HEK293T (cell line): ENCODE data around the gene HPRT1.

Experiments used
- ARNT ChIP-seq: fragments of 450-650 bp; IDR thresholded peaks from 2 replicates; pipeline ENCODE4 v1.6.1; 2017; ENCODE audit warnings: mild to moderate bottlenecking
- BHLHE40 ChIP-seq: fragments of 450-650 bp; IDR thresholded peaks from 2 replicates; pipeline ENCODE4 v1.6.1; 2016; ENCODE audit warnings: mild to moderate bottlenecking, moderate library complexity, borderline replicate concordance
- ELF4 ChIP-seq: fragments of 450-650 bp; IDR thresholded peaks from 2 replicates; pipeline ENCODE4 v1.6.1; 2017; ENCODE audit warnings: antibody characterized with exemption
- FOXA1 ChIP-seq: fragments of 450-650 bp; IDR thresholded peaks from 2 replicates; pipeline ENCODE4 v1.6.1; 2016; ENCODE audit warnings: mild to moderate bottlenecking
- HDGF ChIP-seq: fragments of 450-650 bp; IDR thresholded peaks from 2 replicates; pipeline ENCODE4 v1.6.1; 2017; ENCODE audit warnings: antibody characterized with exemption, borderline replicate concordance
- L3MBTL2 ChIP-seq: fragments of 450-650 bp; conservative IDR thresholded peaks from 2 replicates; pipeline ENCODE4 v1.6.1; 2016; ENCODE audit warnings: mild to moderate bottlenecking
- SP1 ChIP-seq: fragments of 450-650 bp; IDR thresholded peaks from 2 replicates; pipeline ENCODE4 v1.6.1; 2017
- SUZ12 ChIP-seq: fragments of 450-650 bp; IDR thresholded peaks from 2 replicates; pipeline ENCODE4 v1.6.1; 2016; ENCODE audit warnings: mild to moderate bottlenecking
- TARDBP ChIP-seq: fragments of 450-650 bp; IDR thresholded peaks from 2 replicates; pipeline ENCODE4 v1.6.1; 2016
- TF ChIP-seq, protein P1 (sequence below): fragments of 450-650 bp; IDR thresholded peaks from 2 replicates; pipeline ENCODE4 v1.6.1; 2016

GRCh38 chrX:134520860-134521390 lies 61.0 kb downstream of the HPRT1 start:
- TF ChIP-seq TARDBP (no peak), ELF4 (no peak), BHLHE40 (no peak), HDGF (no peak), ARNT (no peak), SP1 (no peak), FOXA1 (no peak), L3MBTL2 (no peak), SUZ12 (no peak)
- TF ChIP-seq, protein P1, sequence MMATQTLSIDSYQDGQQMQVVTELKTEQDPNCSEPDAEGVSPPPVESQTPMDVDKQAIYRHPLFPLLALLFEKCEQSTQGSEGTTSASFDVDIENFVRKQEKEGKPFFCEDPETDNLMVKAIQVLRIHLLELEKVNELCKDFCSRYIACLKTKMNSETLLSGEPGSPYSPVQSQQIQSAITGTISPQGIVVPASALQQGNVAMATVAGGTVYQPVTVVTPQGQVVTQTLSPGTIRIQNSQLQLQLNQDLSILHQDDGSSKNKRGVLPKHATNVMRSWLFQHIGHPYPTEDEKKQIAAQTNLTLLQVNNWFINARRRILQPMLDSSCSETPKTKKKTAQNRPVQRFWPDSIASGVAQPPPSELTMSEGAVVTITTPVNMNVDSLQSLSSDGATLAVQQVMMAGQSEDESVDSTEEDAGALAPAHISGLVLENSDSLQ = no peak
